HG03280 (cell line): ENCODE measurements around the gene USP34.
"Not testable (repeated sequence)": the region's sequence is repeated elsewhere in the genome, so short reads cannot be mapped to it uniquely, and the experiment has no call there.

Experiments used
- ATAC-seq: cut with Tn5 transposase; IDR thresholded peaks from one replicate; pipeline ENCODE4 v1.9.1; 2021; ENCODE audit warnings: mild to moderate bottlenecking, moderate library complexity; ENCODE audit not compliant: unreplicated experiment

The USP34 gene

GRCh38 chr2:61470965-61471904 lies at the start of gene USP34:
Gene USP34, minus strand, starts transcription at chr2:61471087. Its CDS starts 395 bp downstream, at chr2:61470692.
- peak; percentile 77 for ATAC-seq

DNA sequence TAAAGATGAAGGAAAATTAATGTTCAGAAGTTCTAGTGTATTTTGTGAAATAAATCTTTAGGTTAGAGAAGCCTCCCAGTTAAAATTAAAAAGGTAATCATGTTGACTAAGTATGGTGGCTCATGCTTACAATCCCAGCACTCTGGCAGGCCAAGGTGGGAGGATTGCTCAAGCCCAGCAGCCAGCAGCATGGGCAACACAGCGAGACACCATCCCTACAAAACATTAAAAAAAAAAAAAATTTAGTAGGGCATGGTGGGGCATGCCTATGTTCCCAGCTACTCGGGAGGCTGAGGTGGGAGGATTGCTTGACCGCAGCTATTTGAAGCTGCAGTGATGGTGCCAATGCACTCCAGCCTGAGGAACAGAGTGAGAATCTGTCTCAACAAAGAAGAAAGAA lies 49.4 kb upstream of the USP34 start:
- ATAC-seq, result no peak

DNA sequence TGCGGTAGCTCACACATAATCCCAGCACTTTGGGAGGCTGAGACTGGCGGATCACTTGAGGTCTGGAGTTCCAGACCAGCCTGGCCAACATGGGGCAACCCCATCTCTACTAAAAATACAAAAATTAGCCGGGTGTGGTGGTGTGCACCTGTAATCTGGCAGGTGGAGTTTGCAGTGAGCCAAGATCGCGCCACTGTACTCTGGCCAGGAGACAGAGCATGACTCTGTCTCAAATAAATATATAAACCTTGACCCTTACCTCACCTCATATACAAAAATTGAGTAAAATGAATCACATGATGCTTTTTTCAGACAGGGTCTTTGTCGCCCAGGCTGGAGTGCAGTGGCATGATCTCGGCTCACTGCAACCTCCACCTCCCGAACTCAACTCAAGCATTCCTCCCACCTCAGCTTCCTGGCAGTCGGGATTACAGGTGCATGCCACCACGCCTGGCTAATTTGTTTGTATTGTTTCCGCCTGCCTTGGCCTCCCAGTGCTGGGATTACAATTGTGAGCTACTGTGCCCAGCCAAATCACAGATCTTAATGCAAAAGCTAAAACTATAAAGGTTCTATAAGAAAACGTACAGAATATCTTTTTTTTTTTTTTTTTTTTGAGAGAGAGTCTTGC lies 42.0 kb upstream of the USP34 start:
- no peak for ATAC-seq

DNA sequence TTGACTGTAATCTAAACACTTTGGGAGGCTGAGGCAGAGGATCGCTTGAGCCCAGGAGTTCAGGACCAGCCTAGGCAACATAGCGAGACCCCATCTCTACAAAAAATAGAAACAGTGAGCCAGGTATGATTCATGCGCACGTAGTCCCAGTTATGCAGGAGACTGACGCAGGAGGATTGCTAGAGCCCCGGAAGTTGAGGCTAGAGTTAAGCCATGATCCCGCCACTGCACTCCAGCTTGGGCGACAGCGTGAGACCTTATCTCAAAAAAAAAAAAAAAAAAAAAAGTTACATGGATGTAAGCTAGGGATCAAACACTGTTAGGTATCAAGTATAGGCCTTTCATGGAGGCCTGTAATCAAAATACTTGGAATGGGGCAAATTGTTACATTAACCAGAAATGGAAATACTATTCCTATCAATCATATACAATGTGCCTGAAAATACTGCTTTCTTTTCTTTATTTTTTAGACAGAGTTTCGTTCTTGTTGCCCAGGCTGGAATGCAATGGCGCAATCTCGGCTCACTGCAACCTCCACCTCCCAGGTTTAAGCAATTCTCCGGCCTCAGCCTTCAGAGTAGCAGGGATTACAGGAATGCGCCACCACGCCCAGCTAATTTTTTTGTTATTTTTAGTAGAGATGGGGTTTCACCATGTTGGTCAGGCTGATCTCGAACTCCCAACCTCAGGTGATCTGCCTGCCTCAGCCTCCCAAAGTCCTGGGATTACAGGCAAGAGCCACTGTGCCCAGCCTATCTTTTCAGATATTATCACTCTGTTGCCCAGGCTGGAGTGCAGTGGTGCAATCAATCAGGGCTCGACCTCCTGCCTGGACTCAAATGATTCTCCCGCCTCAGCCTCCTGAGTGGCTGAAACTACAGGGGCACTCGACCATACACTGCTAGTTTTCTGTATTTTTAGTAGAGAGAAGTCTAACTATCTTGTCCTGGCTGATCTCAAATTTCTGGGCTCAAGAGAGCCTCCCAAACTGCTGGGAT lies 40.1 kb upstream of the USP34 start:
- ATAC-seq, result no peak

GRCh38 chr2:61504949-61505348 lies 34.1 kb upstream of the USP34 start:
- ATAC-seq, result no peak

DNA sequence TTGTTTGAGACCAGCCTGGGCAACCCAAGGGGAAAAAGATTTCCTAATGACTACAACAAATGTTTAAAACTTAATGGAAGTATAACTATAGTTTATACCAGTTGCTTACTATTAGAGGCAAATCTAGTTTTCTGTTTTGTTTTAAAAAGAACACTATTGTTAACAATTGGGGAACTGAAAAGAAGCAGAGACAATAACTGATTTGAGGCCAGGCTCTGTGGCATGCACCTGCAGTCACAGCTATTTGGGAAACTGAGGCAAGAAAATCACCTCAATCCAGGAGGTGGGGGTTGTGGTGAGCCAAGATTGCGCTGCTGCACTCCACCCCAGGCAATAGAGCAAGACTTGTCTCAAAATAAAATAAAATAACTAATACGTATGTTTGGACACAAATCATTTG lies 28.2 kb upstream of the USP34 start:
- ATAC-seq, result no peak

- ATAC-seq, result no peak
Observed at GRCh38 chr2:61493523-61493942, 22.6 kb upstream of the USP34 start.

DNA sequence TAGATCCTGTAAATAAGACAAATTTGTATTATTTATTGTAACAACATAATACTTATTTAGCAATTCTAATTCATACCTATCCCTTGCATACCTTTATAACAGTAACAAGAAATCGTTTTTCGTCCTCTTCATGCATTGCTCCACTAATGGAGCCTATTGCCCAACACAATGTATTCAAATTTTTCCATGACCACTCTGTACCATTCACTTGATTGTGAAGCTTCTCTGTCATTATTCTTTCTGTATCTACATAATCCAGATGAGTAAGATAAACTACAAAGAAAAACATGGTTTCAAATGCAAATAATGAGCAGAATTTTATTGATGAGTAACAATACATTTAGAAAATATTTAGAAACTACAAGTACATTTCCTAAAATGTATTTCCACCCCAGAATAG lies 21.6 kb upstream of the USP34 start:
- no peak for ATAC-seq

DNA sequence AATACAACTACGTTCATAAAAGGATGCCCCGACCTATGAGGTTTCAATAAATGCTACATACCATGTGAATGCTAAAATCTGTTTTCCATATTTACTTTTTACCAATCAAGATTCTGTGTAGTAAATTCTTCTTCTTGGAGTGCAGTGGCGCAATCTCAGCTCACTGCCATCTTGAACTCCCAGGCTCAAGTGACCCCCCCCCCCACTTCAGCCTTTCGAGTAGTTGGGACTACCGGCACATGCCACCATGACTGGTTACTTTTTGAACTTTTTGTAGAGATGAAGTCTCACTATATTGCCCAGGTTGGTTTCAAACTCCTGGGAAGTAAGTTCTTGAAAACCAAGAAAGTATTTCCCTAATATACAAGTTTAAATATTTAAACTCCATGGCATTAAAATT lies 14.4 kb upstream of the USP34 start:
- ATAC-seq, result no peak

GRCh38 chr2:61478086-61478485 lies 7.2 kb upstream of the USP34 start:
- ATAC-seq, result no peak

DNA sequence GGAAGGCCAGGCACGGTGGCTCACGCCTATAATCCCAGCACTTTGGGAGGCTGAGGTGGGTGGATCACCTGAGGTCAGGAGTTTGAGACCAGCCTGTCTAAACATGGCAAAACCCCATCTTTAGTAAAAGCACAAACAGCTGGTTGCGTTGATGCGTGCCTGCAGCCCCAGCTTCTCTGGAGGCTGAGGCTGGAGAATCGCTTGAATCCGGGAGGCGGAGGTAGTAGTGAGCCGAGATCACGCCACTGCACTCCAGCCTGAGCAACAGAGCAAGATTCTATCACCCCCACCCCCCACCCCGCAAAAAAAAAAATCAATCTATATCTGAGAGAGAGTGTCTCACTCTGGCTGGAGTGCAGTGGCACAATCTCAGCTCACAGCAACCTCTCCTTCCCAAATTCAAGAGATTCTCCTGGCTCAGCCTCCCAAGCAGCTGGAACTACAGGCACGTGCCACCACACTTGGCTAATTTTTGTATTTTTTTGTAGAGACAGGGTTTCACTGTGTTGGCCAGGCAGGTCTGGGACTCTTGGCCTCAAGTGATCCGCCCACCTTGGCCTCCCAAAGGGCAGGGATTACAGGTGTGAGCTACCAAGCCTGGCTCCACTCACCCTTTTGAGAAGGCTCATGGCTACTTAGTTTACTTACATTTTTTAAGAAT lies 6.2 kb upstream of the USP34 start:
- ATAC-seq, result not testable (repeated sequence)

DNA sequence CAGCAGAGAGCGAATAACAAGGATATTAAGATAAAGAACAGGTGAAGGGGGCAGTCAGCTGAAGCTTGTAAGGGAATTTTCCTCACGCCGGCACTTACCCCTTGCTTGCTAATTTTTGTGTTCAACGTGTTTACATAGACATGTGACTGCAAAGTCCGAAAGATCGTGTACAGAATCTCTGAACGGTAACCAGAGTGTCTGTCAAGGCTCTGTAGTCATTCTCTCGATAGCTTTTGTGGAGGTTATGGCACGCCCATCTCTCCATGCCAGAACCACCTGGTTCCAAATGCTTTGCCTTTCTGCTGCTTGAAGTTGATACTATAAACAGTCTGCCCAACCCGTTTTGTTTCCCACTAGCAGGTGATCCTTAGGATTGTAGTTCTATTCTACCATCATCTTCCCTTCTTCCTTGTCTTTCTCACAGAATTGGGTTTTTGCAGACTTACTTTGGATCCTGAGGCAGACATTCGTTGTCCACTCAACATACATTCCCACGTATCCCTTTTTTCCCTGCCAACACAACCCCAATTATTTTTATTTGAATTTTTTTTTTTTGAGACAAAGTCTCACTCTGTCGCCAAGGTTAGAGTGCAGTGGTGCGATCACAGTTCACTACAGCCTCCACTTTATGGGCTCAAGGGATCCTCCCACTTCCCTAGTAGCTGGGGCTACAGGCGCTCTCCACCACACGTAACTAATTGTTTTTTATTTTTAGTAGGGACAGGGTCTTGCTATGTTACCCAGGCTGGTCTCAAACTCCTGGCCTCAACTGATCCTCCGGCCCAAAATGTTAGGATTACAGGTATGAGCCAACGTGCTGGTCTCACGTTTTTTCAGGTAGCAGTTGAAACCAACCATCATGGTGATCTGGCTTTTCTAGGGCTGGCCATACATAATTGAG lies 1.3 kb upstream of the USP34 start:
- no peak for ATAC-seq

DNA sequence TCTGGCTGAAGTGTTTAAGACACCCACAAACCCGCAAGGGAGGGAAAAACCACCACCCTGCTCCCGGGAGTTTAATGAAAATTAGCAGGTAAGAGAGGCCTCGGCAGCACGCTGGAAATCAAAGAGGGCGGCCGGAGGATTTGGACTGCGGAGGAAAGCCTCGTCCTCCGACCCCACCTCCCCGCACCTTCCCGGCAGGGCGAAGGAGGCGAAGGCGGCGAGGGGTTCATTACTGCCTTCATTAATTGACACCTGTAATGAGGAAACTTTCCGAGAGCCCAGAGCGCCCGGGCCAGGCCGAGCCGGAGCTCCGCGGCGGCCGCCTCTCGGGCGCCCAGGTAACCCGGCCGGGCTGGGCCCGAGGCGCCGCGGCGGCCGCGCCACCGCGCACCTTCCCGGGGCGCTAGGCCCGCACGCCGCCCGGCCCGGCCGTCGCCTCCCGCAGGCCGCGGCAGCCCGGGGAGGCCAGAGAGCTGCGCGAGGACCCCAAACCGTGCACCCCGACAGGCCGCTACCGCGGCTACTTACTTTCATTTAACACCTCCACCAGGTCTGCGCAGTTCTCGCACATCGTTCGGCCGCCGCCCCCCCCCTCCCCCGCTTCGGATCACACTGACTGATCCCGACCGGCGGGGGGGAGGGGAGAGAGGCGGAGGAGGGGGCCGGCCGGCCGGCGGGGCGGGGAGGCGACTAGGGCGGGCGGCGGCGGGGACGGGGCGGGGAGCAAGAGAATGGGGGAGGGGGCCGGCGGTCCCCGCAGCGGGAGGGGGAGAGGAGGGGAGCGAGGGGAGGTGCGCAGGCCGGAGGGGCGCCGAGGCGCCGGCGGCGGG lies 550 bp downstream of the USP34 start:
- peak; percentile 36 for ATAC-seq

DNA sequence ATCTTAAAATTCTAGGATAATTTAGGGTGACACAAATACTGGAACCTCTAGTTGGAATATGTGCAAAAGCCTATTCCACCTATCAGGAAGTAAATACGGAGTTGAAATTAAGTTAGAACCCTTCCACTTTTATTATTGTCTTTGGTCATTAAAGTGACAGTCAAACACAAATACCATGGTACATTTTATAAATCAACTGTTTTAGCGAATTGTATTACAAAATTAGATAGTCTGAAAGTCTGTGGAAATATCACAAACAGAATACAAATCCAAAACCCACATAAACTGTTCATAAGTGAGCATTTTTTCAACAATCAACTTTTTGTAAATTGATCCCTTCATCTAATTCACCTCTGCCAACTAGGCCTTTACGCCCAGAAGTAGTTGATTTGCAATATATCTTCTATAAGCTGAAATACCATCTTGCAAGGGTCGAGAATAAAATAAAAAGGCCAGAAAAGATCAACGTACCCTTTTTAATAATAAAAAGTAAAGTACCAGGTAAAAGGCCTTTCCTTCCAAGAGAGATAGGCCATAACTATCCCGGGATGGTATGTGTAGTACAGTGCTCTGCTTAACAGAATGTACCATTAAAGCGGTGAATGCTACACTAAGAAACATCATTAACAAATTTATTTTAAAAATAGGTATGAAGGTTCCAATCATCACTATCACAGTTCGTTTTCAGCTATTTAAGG lies 1.3 kb downstream of the USP34 start:
- ATAC-seq, result no peak

GRCh38 chr2:61468231-61468630 lies 2.7 kb downstream of the USP34 start:
- ATAC-seq, result not testable (repeated sequence)

DNA sequence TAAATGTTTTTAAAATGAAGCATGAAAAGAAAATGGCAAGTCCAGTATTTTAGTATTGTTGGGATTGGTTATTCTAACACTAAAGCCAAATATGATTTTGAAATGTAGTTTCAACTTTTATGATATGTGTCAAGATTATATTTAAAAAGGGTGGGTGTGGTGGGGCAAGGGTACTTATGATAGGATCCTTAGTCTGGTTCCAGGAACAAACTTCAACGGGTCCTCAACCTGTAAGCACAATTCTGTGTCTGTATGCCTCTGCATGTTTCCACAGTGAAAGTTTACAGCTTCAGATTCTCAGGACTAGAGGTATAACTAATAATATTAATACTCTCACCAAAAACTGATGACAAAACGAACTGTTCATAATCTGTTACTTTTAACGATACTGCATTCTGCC lies 5.8 kb downstream of the USP34 start:
- ATAC-seq, result no peak

- no peak for ATAC-seq
Observed at GRCh38 chr2:61463769-61464475, 7.0 kb downstream of the USP34 start.
